Kidney epithelial cell (primary cell): ENCODE measurements around the gene TSPAN15. TPM values are rescaled to one million over a fixed set of nuclear protein-coding genes. Genes with fewer than 3 reads are reported as not detected.

ENCODE experiments used
- DNase-seq: peaks from one replicate; pipeline ENCODE4 v3.0.0-alpha.2; 2010; ENCODE audit warnings: low read depth
- H3K27me3 ChIP-seq: 2 replicates; pipeline ENCODE4 v1.6.0; 2011; ENCODE audit warnings: low read length; ENCODE audit not compliant: control insufficient read depth, insufficient read depth
- H3K36me3 ChIP-seq: 2 replicates; pipeline ENCODE4 v1.5.1; 2011; ENCODE audit warnings: low read length; ENCODE audit not compliant: control insufficient read depth, insufficient read depth
- H3K4me3 ChIP-seq: 2 replicates; pipeline ENCODE4 v1.5.1; 2011; ENCODE audit warnings: low read depth, mild to moderate bottlenecking, control low read depth, low read length
- CTCF ChIP-seq: IDR thresholded peaks from 2 replicates; pipeline ENCODE4 v1.5.1; 2011; ENCODE audit warnings: mild to moderate bottlenecking, moderate library complexity, low read length, control low read depth, inconsistent platforms; ENCODE audit not compliant: insufficient read depth, poor library complexity, severe bottlenecking
- total RNA-seq: library from RNA; depleted of rRNA; stranded (reverse); fragments of >200 nt; gene quantifications from 2 replicates; pipeline ENCODE4 v1.2.3, GENCODE V29; 2015

The TSPAN15 gene
- total RNA-seq, 1 donor from 2014 or later, result 19.4 TPM

GRCh38 chr10:69475433-69475830 lies 24.2 kb downstream of the TSPAN15 start:
- H3K27me3 ChIP-seq, result no peaks in the 10 kb centered on the region
- TF ChIP-seq CTCF, result no peak
- H3K36me3 ChIP-seq, result no peaks in the 10 kb centered on the region

GRCh38 chr10:69477968-69478597 lies 26.8 kb downstream of the TSPAN15 start:
- Histone ChIP-seq H3K36me3 (no peaks in the 10 kb centered on the region), H3K27me3 (no peaks in the 10 kb centered on the region), H3K4me3 (no peak overlapping the region)
- no peak for TF ChIP-seq CTCF
- DNase-seq, result no peak

More at GRCh38 chr10:69475433-69475830, 24.2 kb downstream of the TSPAN15 start:
- no peak overlapping the region for H3K4me3 ChIP-seq
- DNase-seq, result no peak

- no peaks in the 10 kb centered on the region for H3K27me3 ChIP-seq
- no peak for DNase-seq
- TF ChIP-seq CTCF, result no peak
- no peaks in the 10 kb centered on the region for H3K36me3 ChIP-seq
- H3K4me3 ChIP-seq, result no peak overlapping the region
Measured at GRCh38 chr10:69479240-69480067, 28.2 kb downstream of the TSPAN15 start.

- no peak overlapping the region for H3K4me3 ChIP-seq
- H3K27me3 ChIP-seq, result no peaks in the 10 kb centered on the region
- TF ChIP-seq CTCF, result no peak
- no peaks in the 10 kb centered on the region for H3K36me3 ChIP-seq
- no peak for DNase-seq
Measured at GRCh38 chr10:69480068-69480412, 28.8 kb downstream of the TSPAN15 start.

GRCh38 chr10:69481305-69481704 lies 30.0 kb downstream of the TSPAN15 start:
- no peaks in the 10 kb centered on the region for H3K27me3 ChIP-seq
- no peak for TF ChIP-seq CTCF
- no peak overlapping the region for H3K4me3 ChIP-seq
- DNase-seq, result no peak
- H3K36me3 ChIP-seq, result no peaks in the 10 kb centered on the region
